ENCODE results near the gene SUPV3L1.

SUPV3L1 gene

GRCh38 chr10:69208761-69209160 lies 28.7 kb downstream of the SUPV3L1 start:
- no peak for TF ChIP-seq EZH2phosphoT487 (IDR thresholded peaks at IDR 0.05; ENCODE audit: borderline replicate concordance, low read length)
- TF ChIP-seq, protein P1, sequence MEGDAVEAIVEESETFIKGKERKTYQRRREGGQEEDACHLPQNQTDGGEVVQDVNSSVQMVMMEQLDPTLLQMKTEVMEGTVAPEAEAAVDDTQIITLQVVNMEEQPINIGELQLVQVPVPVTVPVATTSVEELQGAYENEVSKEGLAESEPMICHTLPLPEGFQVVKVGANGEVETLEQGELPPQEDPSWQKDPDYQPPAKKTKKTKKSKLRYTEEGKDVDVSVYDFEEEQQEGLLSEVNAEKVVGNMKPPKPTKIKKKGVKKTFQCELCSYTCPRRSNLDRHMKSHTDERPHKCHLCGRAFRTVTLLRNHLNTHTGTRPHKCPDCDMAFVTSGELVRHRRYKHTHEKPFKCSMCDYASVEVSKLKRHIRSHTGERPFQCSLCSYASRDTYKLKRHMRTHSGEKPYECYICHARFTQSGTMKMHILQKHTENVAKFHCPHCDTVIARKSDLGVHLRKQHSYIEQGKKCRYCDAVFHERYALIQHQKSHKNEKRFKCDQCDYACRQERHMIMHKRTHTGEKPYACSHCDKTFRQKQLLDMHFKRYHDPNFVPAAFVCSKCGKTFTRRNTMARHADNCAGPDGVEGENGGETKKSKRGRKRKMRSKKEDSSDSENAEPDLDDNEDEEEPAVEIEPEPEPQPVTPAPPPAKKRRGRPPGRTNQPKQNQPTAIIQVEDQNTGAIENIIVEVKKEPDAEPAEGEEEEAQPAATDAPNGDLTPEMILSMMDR (IDR thresholded peaks at IDR 0.05; ENCODE audit: low read depth, low read length, poor library complexity, severe bottlenecking), result no peak
- Histone ChIP-seq H3K4me2 (ENCODE audit: low read length) (no peak overlapping the region), H3K9me3 (ENCODE audit: control insufficient read depth, insufficient read depth, low read length) (no peaks in the 10 kb centered on the region), H3K36me3 (ENCODE audit: control insufficient read depth, low read length) (peaks cover 47% of the 10 kb centered on the region), H3K4me1 (ENCODE audit: control insufficient read depth, low read length) (no peaks in the 10 kb centered on the region), H3K4me3 (ENCODE audit: low read length) (no peak overlapping the region), H3F3A (ENCODE audit: control insufficient read depth, insufficient read depth) (no peaks in the 10 kb centered on the region), H3K27me3 (ENCODE audit: control insufficient read depth, low read length) (no peaks in the 10 kb centered on the region), H3K9me2 (replicated peaks; ENCODE audit: control insufficient read depth, low read length) (no peaks in the 10 kb centered on the region), H3K27ac (ENCODE audit: low read depth, low read length) (no peak overlapping the region), H3K79me2 (ENCODE audit: control insufficient read depth, low read length) (no peaks in the 10 kb centered on the region), H4K20me1 (ENCODE audit: control insufficient read depth, insufficient read depth, low read depth, low read length) (no peaks in the 10 kb centered on the region)

DNA sequence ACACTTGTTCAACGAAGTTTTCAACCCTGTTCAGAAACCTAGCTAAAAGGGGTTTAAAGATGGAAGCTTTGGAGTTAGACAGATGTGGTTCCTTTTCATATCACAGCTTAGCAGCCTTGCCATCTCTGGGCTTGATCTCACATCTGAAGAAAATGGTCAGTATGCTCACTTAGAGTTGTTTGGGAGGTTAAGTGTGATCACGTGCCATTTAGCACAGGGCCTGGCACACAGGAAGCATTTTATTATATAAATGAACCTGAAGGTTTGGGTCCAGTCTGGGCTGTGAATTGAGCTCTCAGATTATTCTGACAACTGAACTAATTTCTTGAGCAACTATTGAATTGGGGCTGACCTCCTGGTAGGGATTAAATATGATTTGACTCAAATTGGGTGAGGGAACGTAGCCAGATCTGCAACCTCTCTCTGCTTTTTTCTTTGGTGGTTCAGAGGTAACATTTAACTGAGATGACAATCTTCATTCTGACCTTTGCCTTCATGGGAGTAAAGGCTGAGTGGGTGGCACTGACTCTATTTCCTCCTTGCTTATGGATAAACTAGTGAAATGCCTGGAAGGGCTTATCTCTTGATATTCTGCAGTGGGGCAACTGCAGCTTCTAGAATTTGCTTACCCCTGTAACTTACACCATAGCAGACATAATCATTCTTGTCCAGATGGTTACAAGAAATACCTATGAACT lies 29.9 kb downstream of the SUPV3L1 start:
- peaks cover 36% of the 10 kb centered on the region for H3K36me3 ChIP-seq (ENCODE audit: control insufficient read depth, low read length)
- H3K9me2 ChIP-seq (replicated peaks; ENCODE audit: control insufficient read depth, low read length), result no peaks in the 10 kb centered on the region
- no peak overlapping the region for H3K4me2 ChIP-seq (ENCODE audit: low read length)
- no peaks in the 10 kb centered on the region for H3K9me3 ChIP-seq (ENCODE audit: control insufficient read depth, insufficient read depth, low read length)
- peaks cover 5% of the 10 kb centered on the region; the same call in 1 of the 2 replicates for H3K27me3 ChIP-seq (ENCODE audit: control insufficient read depth, low read length)
- H3K79me2 ChIP-seq (ENCODE audit: control insufficient read depth, low read length), result no peaks in the 10 kb centered on the region
- H3K4me3 ChIP-seq (ENCODE audit: low read length), result no peak overlapping the region
- no peaks in the 10 kb centered on the region for H3F3A ChIP-seq (ENCODE audit: control insufficient read depth, insufficient read depth)
- no peaks in the 10 kb centered on the region for H4K20me1 ChIP-seq (ENCODE audit: control insufficient read depth, insufficient read depth, low read depth, low read length)
- H3K27ac ChIP-seq (ENCODE audit: low read depth, low read length), result no peak overlapping the region
- TF ChIP-seq, protein P1 (IDR thresholded peaks at IDR 0.05; ENCODE audit: low read depth, low read length, poor library complexity, severe bottlenecking), result no peak
- no peak for TF ChIP-seq EZH2phosphoT487 (IDR thresholded peaks at IDR 0.05; ENCODE audit: borderline replicate concordance, low read length)
- H3K4me1 ChIP-seq (ENCODE audit: control insufficient read depth, low read length), result no peaks in the 10 kb centered on the region

DNA sequence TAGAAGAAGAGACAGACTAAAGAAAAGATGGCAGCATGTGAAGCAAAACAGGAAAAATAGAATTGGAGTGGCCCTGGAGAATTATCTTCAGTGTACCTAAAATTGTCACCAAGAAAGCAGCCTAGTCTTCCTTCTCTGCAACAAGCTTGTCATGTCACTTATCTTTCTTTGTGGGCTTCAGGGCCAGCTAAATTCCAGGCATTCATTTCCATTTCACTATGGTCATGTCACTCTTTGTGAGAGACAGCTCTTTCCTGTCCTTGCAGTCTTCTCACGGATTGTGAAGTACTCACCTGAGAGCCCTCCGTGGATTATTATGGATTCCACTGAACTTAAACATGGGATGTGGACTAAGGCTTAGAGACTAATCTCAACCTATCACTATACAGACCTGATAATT lies 31.1 kb downstream of the SUPV3L1 start:
- Histone ChIP-seq H3K9me3 (ENCODE audit: control insufficient read depth, insufficient read depth, low read length) (no peaks in the 10 kb centered on the region), H3K4me1 (ENCODE audit: control insufficient read depth, low read length) (no peaks in the 10 kb centered on the region), H3K27me3 (ENCODE audit: control insufficient read depth, low read length) (peaks cover 12% of the 10 kb centered on the region), H3K36me3 (ENCODE audit: control insufficient read depth, low read length) (peaks cover 27% of the 10 kb centered on the region), H4K20me1 (ENCODE audit: control insufficient read depth, insufficient read depth, low read depth, low read length) (no peaks in the 10 kb centered on the region), H3K27ac (ENCODE audit: low read depth, low read length) (no peak overlapping the region), H3K9me2 (replicated peaks; ENCODE audit: control insufficient read depth, low read length) (no peaks in the 10 kb centered on the region), H3K4me3 (ENCODE audit: low read length) (no peak overlapping the region), H3K79me2 (ENCODE audit: control insufficient read depth, low read length) (no peaks in the 10 kb centered on the region), H3K4me2 (ENCODE audit: low read length) (no peak overlapping the region), H3F3A (ENCODE audit: control insufficient read depth, insufficient read depth) (no peaks in the 10 kb centered on the region)
- no peak for TF ChIP-seq EZH2phosphoT487 (IDR thresholded peaks at IDR 0.05; ENCODE audit: borderline replicate concordance, low read length)
- TF ChIP-seq, protein P1 (IDR thresholded peaks at IDR 0.05; ENCODE audit: low read depth, low read length, poor library complexity, severe bottlenecking), result no peak
